GM23338 (cell line): Measurements from ENCODE around the gene NFAT5. TPM values are rescaled to one million over a fixed set of nuclear protein-coding genes. Genes with fewer than 3 reads are reported as not detected.

Experiments used
- ATAC-seq: fragments of 200-7000 bp; cut with Tn5 transposase; 3 replicates; pipeline ENCODE4 v1.9.1; 2020
- DNase-seq: peaks from one replicate; pipeline ENCODE4 v3.0.0-alpha.2; 2015; ENCODE audit warnings: low spot score
- H2AFZ ChIP-seq: fragments of 200-600 bp; sonication (generic); 2 replicates; pipeline ENCODE4 v1.8.0; 2016; ENCODE audit warnings: antibody characterized with exemption, mild to moderate bottlenecking, moderate library complexity
- H3F3A ChIP-seq: fragments of 200-600 bp; sonication (generic); replicated peaks from 2 replicates; pipeline ENCODE4 v1.8.0; 2017; ENCODE audit warnings: antibody characterized with exemption, mixed run types, low read depth
- H3K27ac ChIP-seq: fragments of 200-600 bp; sonication (generic); 2 replicates; pipeline ENCODE4 v1.6.1; 2016; ENCODE audit warnings: low read depth
- H3K27me3 ChIP-seq: fragments of 200-600 bp; sonication (generic); 2 replicates; pipeline ENCODE4 v1.8.0; 2016; ENCODE audit warnings: mild to moderate bottlenecking, mixed run types, moderate library complexity; ENCODE audit not compliant: insufficient read depth
- H3K36me3 ChIP-seq: fragments of 200-600 bp; sonication (generic); 2 replicates; pipeline ENCODE4 v1.8.0; 2016; ENCODE audit warnings: mild to moderate bottlenecking; ENCODE audit not compliant: insufficient read depth
- H3K4me1 ChIP-seq: fragments of 200-600 bp; sonication (generic); 2 replicates; pipeline ENCODE4 v1.8.0; 2016; ENCODE audit warnings: mild to moderate bottlenecking, moderate library complexity; ENCODE audit not compliant: insufficient read depth
- H3K4me2 ChIP-seq: fragments of 200-600 bp; sonication (generic); 2 replicates; pipeline ENCODE4 v1.7.1; 2017; ENCODE audit warnings: mixed run types
- H3K4me3 ChIP-seq: fragments of 200-600 bp; sonication (generic); 2 replicates; pipeline ENCODE4 v1.6.1; 2016; ENCODE audit warnings: mixed run types
- H3K79me2 ChIP-seq: fragments of 200-600 bp; sonication (generic); replicated peaks from 2 replicates; pipeline ENCODE4 v1.8.0; 2017; ENCODE audit warnings: mild to moderate bottlenecking; ENCODE audit not compliant: insufficient read depth
- H3K9me2 ChIP-seq: fragments of 200-600 bp; sonication (generic); 2 replicates; pipeline ENCODE4 v1.8.0; 2017; ENCODE audit not compliant: insufficient read depth
- H4K20me1 ChIP-seq: fragments of 200-600 bp; sonication (generic); replicated peaks from 2 replicates; pipeline ENCODE4 v1.8.0; 2017; ENCODE audit warnings: mild to moderate bottlenecking; ENCODE audit not compliant: insufficient read depth
- H3K27ac Mint-ChIP-seq: 2 replicates; pipeline ENCODE4 v1.8.0; 2020; ENCODE audit warnings: inconsistent platforms, mild to moderate bottlenecking, moderate library complexity, mixed read lengths
- H3K27me3 Mint-ChIP-seq: 3 replicates; pipeline ENCODE4 v1.8.0; 2022; ENCODE audit warnings: low read depth, mild to moderate bottlenecking, moderate library complexity, mixed read lengths, inconsistent platforms; ENCODE audit not compliant: insufficient read depth, poor library complexity
- H3K36me3 Mint-ChIP-seq: 3 replicates; pipeline ENCODE4 v1.8.0; 2021; ENCODE audit warnings: low read depth, mild to moderate bottlenecking, inconsistent platforms, moderate library complexity, mixed read lengths
- H3K4me1 Mint-ChIP-seq: 3 replicates; pipeline ENCODE4 v1.8.0; 2020; ENCODE audit warnings: mild to moderate bottlenecking, inconsistent platforms, mixed read lengths
- H3K4me3 Mint-ChIP-seq: 3 replicates; pipeline ENCODE4 v1.8.0; 2021; ENCODE audit warnings: moderate library complexity, mild to moderate bottlenecking, inconsistent platforms, mixed read lengths
- H3K9me3 Mint-ChIP-seq: 3 replicates; pipeline ENCODE4 v1.8.0; 2020; ENCODE audit warnings: moderate library complexity, mild to moderate bottlenecking, inconsistent platforms, mixed read lengths
- CREB1 ChIP-seq: fragments of 250-450 bp; sonication (Bioruptor Pico); IDR thresholded peaks from 2 replicates; pipeline ENCODE4 v1.5.0; 2020; ENCODE audit warnings: low read depth, mild to moderate bottlenecking, moderate library complexity
- EZH2 ChIP-seq: fragments of 200-600 bp; sonication (generic); IDR thresholded peaks from one replicate; pipeline ENCODE4 v1.8.0; 2017; ENCODE audit warnings: antibody characterized with exemption, mild to moderate bottlenecking, low read depth; ENCODE audit not compliant: unreplicated experiment
- EZH2phosphoT487 ChIP-seq: fragments of 200-600 bp; sonication (generic); IDR thresholded peaks from one replicate; pipeline ENCODE4 v1.8.1; 2018; ENCODE audit warnings: antibody characterized with exemption; ENCODE audit not compliant: unreplicated experiment
- JUNB ChIP-seq: IDR thresholded peaks from one replicate; pipeline ENCODE4 v1.6.1; 2016; ENCODE audit warnings: antibody characterized with exemption; ENCODE audit not compliant: unreplicated experiment
- NANOG ChIP-seq: IDR thresholded peaks from 2 replicates; pipeline ENCODE4 v1.6.1; 2016; ENCODE audit warnings: antibody characterized with exemption, borderline replicate concordance
- POLR2AphosphoS5 ChIP-seq: IDR thresholded peaks from 2 replicates; pipeline ENCODE4 v1.6.1; 2016; ENCODE audit warnings: antibody characterized with exemption, low read depth
- REST ChIP-seq: IDR thresholded peaks from one replicate; pipeline ENCODE4 v1.6.1; 2018; ENCODE audit warnings: antibody characterized with exemption; ENCODE audit not compliant: unreplicated experiment
- STAT1 ChIP-seq: IDR thresholded peaks from one replicate; pipeline ENCODE4 v1.6.1; 2016; ENCODE audit warnings: antibody characterized with exemption; ENCODE audit not compliant: unreplicated experiment
- ZNF114 ChIP-seq: fragments of 250-450 bp; sonication (Bioruptor Pico); IDR thresholded peaks from 2 replicates; pipeline ENCODE4 v1.5.0; 2020; ENCODE audit warnings: mild to moderate bottlenecking, moderate library complexity
- ZNF331 ChIP-seq: fragments of 250-450 bp; sonication (Bioruptor Pico); IDR thresholded peaks from 2 replicates; pipeline ENCODE4 v1.5.0; 2020; ENCODE audit warnings: low read depth, mild to moderate bottlenecking, moderate library complexity
- polyA plus RNA-seq: library from polyadenylated mRNA; unstranded; fragments of >200 nt; fragmentation: Nextera tagmentation; extraction: Ambion mirVana; gene quantifications from 2 replicates; pipeline ENCODE4 v1.2.1, GENCODE V29; 2016
- total RNA-seq: library from RNA; depleted of rRNA; stranded (reverse); fragments of >200 nt; shearing (Covaris generic); gene quantifications from 2 replicates; pipeline ENCODE4 v1.2.3, GENCODE V29; 2014
- TF ChIP-seq, protein P1 (sequence below): IDR thresholded peaks from 2 replicates; pipeline ENCODE4 v1.6.1; 2016; ENCODE audit warnings: antibody characterized with exemption
- TF ChIP-seq, protein P2 (sequence below), 2 experiments: fragments of 200-600 bp in 1 of 2; sonication (generic) in 1 of 2; conservative IDR thresholded peaks; 2 replicates each; pipeline versions ENCODE4 v1.5.1 to v1.6.1; 2016 to 2017; ENCODE audit warnings: antibody characterized with exemption in 2 of 2, low read depth in 2 of 2, mild to moderate bottlenecking in 2 of 2, moderate library complexity in 1 of 2
- TF ChIP-seq, protein P3 (sequence below): fragments of 250-450 bp; sonication (Bioruptor Pico); IDR thresholded peaks from 2 replicates; pipeline ENCODE4 v1.5.0; 2020; ENCODE audit warnings: mild to moderate bottlenecking, moderate library complexity

Gene NFAT5
- total and polyA plus RNA-seq, 2 experiments from 2014 or later: 10.6 to 27.0 TPM

DNA sequence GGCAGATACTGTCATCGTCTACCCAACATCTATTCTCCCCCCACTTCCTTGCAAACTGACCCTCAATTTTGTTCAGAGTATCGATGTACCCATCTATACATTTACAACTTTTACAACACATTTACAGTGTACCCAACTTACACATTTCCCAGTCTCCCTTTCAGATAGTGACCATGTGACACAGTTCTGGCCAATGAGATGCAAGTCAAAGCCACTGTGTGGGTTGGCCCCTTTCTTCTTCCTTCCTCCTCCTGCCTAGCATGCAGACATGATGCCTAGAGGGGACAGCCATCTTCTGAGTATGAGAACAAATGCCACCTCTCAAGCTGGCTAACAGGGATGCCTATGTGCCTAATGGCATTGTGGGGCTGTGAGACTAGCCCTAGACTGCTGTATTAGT, 11.3 kb upstream of the NFAT5 start:
- Histone ChIP-seq H3F3A (no peaks in the 10 kb centered on the region), H3K79me2 (no peaks in the 10 kb centered on the region), H3K4me3 (no peak overlapping the region), H3K9me2 (no peaks in the 10 kb centered on the region), H3K27me3 (no peaks in the 10 kb centered on the region), H2AFZ (peak overlapping the region; percentile 44; the same call in 1 of the 2 replicates), H3K4me2 (no peak overlapping the region), H3K4me1 (no peaks in the 10 kb centered on the region; the same call in 1 of the 2 replicates), H3K27ac (no peak overlapping the region), H4K20me1 (no peaks in the 10 kb centered on the region), H3K36me3 (no peaks in the 10 kb centered on the region)
- DNase-seq (no peak), ATAC-seq (no peak)
- Mint-ChIP-seq H3K4me3 (no peak overlapping the region), H3K36me3 (no peaks in the 10 kb centered on the region), H3K27me3 (peaks cover 1% of the 10 kb centered on the region), H3K9me3 (peaks cover 3% of the 10 kb centered on the region; the same call in 1 of the 3 replicates), H3K4me1 (peaks cover 6% of the 10 kb centered on the region; the same call in 2 of the 3 replicates), H3K27ac (no peak overlapping the region)
- TF ChIP-seq ZNF114 (CRISPR knock-in tag) (no peak), JUNB (no peak), CREB1 (CRISPR knock-in tag) (no peak), ZNF331 (no peak), EZH2 (no peak), STAT1 (no peak), NANOG (no peak), EZH2phosphoT487 (no peak), POLR2AphosphoS5 (no peak), REST (no peak)
- TF ChIP-seq, protein P1, sequence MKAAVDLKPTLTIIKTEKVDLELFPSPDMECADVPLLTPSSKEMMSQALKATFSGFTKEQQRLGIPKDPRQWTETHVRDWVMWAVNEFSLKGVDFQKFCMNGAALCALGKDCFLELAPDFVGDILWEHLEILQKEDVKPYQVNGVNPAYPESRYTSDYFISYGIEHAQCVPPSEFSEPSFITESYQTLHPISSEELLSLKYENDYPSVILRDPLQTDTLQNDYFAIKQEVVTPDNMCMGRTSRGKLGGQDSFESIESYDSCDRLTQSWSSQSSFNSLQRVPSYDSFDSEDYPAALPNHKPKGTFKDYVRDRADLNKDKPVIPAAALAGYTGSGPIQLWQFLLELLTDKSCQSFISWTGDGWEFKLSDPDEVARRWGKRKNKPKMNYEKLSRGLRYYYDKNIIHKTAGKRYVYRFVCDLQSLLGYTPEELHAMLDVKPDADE: no peak
- TF ChIP-seq, protein P2, sequence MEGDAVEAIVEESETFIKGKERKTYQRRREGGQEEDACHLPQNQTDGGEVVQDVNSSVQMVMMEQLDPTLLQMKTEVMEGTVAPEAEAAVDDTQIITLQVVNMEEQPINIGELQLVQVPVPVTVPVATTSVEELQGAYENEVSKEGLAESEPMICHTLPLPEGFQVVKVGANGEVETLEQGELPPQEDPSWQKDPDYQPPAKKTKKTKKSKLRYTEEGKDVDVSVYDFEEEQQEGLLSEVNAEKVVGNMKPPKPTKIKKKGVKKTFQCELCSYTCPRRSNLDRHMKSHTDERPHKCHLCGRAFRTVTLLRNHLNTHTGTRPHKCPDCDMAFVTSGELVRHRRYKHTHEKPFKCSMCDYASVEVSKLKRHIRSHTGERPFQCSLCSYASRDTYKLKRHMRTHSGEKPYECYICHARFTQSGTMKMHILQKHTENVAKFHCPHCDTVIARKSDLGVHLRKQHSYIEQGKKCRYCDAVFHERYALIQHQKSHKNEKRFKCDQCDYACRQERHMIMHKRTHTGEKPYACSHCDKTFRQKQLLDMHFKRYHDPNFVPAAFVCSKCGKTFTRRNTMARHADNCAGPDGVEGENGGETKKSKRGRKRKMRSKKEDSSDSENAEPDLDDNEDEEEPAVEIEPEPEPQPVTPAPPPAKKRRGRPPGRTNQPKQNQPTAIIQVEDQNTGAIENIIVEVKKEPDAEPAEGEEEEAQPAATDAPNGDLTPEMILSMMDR (conservative IDR thresholded peaks at IDR 0.05; ENCODE audit: low read depth in 2 of 2): no peak
- TF ChIP-seq, protein P3, sequence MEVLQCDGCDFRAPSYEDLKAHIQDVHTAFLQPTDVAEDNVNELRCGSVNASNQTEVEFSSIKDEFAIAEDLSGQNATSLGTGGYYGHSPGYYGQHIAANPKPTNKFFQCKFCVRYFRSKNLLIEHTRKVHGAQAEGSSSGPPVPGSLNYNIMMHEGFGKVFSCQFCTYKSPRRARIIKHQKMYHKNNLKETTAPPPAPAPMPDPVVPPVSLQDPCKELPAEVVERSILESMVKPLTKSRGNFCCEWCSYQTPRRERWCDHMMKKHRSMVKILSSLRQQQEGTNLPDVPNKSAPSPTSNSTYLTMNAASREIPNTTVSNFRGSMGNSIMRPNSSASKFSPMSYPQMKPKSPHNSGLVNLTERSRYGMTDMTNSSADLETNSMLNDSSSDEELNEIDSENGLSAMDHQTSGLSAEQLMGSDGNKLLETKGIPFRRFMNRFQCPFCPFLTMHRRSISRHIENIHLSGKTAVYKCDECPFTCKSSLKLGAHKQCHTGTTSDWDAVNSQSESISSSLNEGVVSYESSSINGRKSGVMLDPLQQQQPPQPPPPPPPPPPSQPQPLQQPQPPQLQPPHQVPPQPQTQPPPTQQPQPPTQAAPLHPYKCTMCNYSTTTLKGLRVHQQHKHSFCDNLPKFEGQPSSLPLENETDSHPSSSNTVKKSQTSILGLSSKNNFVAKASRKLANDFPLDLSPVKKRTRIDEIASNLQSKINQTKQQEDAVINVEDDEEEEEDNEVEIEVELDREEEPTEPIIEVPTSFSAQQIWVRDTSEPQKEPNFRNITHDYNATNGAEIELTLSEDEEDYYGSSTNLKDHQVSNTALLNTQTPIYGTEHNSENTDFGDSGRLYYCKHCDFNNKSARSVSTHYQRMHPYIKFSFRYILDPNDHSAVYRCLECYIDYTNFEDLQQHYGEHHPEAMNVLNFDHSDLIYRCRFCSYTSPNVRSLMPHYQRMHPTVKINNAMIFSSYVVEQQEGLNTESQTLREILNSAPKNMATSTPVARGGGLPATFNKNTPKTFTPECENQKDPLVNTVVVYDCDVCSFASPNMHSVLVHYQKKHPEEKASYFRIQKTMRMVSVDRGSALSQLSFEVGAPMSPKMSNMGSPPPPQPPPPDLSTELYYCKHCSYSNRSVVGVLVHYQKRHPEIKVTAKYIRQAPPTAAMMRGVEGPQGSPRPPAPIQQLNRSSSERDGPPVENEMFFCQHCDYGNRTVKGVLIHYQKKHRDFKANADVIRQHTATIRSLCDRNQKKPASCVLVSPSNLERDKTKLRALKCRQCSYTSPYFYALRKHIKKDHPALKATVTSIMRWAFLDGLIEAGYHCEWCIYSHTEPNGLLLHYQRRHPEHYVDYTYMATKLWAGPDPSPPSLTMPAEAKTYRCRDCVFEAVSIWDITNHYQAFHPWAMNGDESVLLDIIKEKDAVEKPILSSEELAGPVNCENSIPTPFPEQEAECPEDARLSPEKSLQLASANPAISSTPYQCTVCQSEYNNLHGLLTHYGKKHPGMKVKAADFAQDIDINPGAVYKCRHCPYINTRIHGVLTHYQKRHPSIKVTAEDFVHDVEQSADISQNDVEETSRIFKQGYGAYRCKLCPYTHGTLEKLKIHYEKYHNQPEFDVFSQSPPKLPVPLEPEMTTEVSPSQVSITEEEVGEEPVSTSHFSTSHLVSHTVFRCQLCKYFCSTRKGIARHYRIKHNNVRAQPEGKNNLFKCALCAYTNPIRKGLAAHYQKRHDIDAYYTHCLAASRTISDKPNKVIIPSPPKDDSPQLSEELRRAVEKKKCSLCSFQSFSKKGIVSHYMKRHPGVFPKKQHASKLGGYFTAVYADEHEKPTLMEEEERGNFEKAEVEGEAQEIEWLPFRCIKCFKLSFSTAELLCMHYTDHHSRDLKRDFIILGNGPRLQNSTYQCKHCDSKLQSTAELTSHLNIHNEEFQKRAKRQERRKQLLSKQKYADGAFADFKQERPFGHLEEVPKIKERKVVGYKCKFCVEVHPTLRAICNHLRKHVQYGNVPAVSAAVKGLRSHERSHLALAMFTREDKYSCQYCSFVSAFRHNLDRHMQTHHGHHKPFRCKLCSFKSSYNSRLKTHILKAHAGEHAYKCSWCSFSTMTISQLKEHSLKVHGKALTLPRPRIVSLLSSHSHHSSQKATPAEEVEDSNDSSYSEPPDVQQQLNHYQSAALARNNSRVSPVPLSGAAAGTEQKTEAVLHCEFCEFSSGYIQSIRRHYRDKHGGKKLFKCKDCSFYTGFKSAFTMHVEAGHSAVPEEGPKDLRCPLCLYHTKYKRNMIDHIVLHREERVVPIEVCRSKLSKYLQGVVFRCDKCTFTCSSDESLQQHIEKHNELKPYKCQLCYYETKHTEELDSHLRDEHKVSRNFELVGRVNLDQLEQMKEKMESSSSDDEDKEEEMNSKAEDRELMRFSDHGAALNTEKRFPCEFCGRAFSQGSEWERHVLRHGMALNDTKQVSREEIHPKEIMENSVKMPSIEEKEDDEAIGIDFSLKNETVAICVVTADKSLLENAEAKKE (CRISPR knock-in tag): no peak
